ENCODE measurements around the gene SLC25A25. TPM values are rescaled to one million over a fixed set of nuclear protein-coding genes. Genes with fewer than 3 reads are reported as not detected.
A peak's percentile ranks its signal among the peaks of the same experiment; 100 is the strongest.

Gene SLC25A25
- total and polyA plus RNA-seq, 9 of the 15 experiments (the other 6 are each of a cell fraction or from before 2014, with no cell fraction given), result 0.07 to 35.9 (median 23.2) TPM

GRCh38 chr9:128092199-128092977 is 24.4 kb downstream of the SLC25A25 start (continued):
- TF ChIP-seq UBTF (IDR thresholded peaks at IDR 0.05; ENCODE audit: borderline replicate concordance in 1 of 2, low read depth in 2 of 2, low read length in 2 of 2) (no peak), RCOR1 (IDR thresholded peaks at IDR 0.05; ENCODE audit: borderline replicate concordance in 1 of 2, low read depth in 2 of 2, low read length in 2 of 2) (peak in 1 of 2 experiments; percentile 40; a peak in 1 of 4 replicates), EP300 (IDR thresholded peaks at IDR 0.05; ENCODE audit: low read length) (no peak), HMGN3 (IDR thresholded peaks at IDR 0.05; ENCODE audit: borderline replicate concordance, extremely low read depth, insufficient read length, low read depth, low read length) (no peak), MNT (conservative IDR thresholded peaks at IDR 0.05) (no peak), SMARCA5 (IDR thresholded peaks at IDR 0.05) (0 out of 2 replicates have a peak, but pooled peaks have one; percentile 20), SNRNP70 (optimal IDR thresholded peaks at IDR 0.05; ENCODE audit: low read depth, low read length) (no peak), ZNF41 (CRISPR knock-in tag; conservative IDR thresholded peaks at IDR 0.05) (no peak), USF2 (CRISPR knock-in tag; IDR thresholded peaks at IDR 0.05) (no peak), ELF1 (tag; IDR thresholded peaks at IDR 0.05) (no peak), HDAC8 (tag; IDR thresholded peaks at IDR 0.05) (no peak), LEF1 (IDR thresholded peaks at IDR 0.05) (no peak), ZNF407 (IDR thresholded peaks at IDR 0.05; ENCODE audit: low read depth) (no peak), ZNF224 (CRISPR knock-in tag; IDR thresholded peaks at IDR 0.05) (no peak), ZNF316 (IDR thresholded peaks at IDR 0.05) (no peak)
